NB4 (cell line): ENCODE results near the gene ARHGAP26.

ENCODE experiments used
- MYC ChIP-seq: IDR thresholded peaks from 2 replicates; pipeline ENCODE4 v1.6.1; 2011; ENCODE audit warnings: low read depth, low read length
- TF ChIP-seq, protein P1 (sequence below): IDR thresholded peaks from one replicate; pipeline ENCODE4 v1.5.1; 2012; ENCODE audit warnings: low read depth, low read length

DNA sequence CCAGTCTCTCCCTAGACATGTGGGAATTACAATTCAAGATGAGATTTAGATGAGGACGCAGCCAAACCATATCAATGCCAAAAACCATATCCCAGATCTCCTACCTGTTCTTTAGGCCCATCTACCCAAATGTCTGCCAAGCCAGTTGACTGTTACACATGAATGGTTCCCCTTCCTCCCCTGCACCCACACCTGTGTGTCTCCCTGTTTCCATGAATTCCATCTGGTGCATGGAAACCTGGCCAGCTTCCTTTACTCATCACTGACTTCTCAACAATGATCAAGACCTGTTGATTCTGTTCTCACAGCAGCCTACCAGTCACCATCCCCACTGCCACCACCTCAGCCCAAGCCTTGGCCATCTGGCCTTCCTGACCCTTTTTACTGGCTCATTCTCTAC, 410.6 kb downstream of the ARHGAP26 start:
- TF ChIP-seq, protein P1, sequence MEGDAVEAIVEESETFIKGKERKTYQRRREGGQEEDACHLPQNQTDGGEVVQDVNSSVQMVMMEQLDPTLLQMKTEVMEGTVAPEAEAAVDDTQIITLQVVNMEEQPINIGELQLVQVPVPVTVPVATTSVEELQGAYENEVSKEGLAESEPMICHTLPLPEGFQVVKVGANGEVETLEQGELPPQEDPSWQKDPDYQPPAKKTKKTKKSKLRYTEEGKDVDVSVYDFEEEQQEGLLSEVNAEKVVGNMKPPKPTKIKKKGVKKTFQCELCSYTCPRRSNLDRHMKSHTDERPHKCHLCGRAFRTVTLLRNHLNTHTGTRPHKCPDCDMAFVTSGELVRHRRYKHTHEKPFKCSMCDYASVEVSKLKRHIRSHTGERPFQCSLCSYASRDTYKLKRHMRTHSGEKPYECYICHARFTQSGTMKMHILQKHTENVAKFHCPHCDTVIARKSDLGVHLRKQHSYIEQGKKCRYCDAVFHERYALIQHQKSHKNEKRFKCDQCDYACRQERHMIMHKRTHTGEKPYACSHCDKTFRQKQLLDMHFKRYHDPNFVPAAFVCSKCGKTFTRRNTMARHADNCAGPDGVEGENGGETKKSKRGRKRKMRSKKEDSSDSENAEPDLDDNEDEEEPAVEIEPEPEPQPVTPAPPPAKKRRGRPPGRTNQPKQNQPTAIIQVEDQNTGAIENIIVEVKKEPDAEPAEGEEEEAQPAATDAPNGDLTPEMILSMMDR = no peak
- TF ChIP-seq MYC = no peak
